Astrocyte (in vitro differentiated cells and primary cell): ENCODE measurements around the gene PRKAR2A.

ENCODE experiments used
- CTCF ChIP-seq: IDR thresholded peaks from 2 replicates; pipeline ENCODE4 v1.5.1; 2011; ENCODE audit warnings: low read depth, mild to moderate bottlenecking, inconsistent platforms, low read length, moderate library complexity; ENCODE audit not compliant: insufficient read depth
- EZH2 ChIP-seq: IDR thresholded peaks from 2 replicates; pipeline ENCODE4 v1.6.1; 2012; ENCODE audit warnings: mild to moderate bottlenecking, low read length, inconsistent platforms; ENCODE audit not compliant: insufficient read depth

- TF ChIP-seq CTCF: no peak
- TF ChIP-seq EZH2: no peak
Observed at GRCh38 chr3:48716982-48717746, 130.5 kb downstream of the PRKAR2A start, which contains the start of gene IP6K2.
